Activated CD8-positive, alpha-beta memory T cell treated with anti-CD3 and anti-CD28 coated beads, Interleukin-2, amount 10 ng/mL, durations not matched to agents 7 days and 5 days (primary cell): ENCODE data around the gene NELFE. TPM values are rescaled to one million over a fixed set of nuclear protein-coding genes. Genes with fewer than 3 reads are reported as not detected.
A peak's percentile ranks its signal among the peaks of the same experiment; 100 is the strongest.
"Not testable (repeated sequence)": the region's sequence is repeated elsewhere in the genome, so short reads cannot be mapped to it uniquely, and the experiment has no call there.

ENCODE experiments used
- ATAC-seq: fragments of 150-1000 bp; cut with Tn5 transposase; one replicate; pipeline ENCODE4 v1.10.0; 2021; ENCODE audit warnings: moderate library complexity
- CTCF ChIA-PET: fragments of 350-600 bp; sonication (Branson Sonifier 250); formaldehyde crosslinking; loops from one replicate; lab custom pipeline; 2021; ENCODE audit warnings: antibody characterized with exemption; lab: Charles Lee
- DNase-seq: peaks from one replicate; pipeline ENCODE4 v3.0.0-alpha.2; 2020
- H3K27ac Mint-ChIP-seq: one replicate; pipeline ENCODE4 v1.8.0; 2021; ENCODE audit warnings: mild to moderate bottlenecking, mixed read lengths
- H3K27me3 Mint-ChIP-seq: one replicate; pipeline ENCODE4 v1.8.0; 2021; ENCODE audit warnings: mixed read lengths
- H3K36me3 Mint-ChIP-seq: one replicate; pipeline ENCODE4 v1.8.0; 2021; ENCODE audit warnings: mild to moderate bottlenecking, mixed read lengths
- H3K4me1 Mint-ChIP-seq: one replicate; pipeline ENCODE4 v1.8.0; 2021; ENCODE audit warnings: mixed read lengths
- H3K4me3 Mint-ChIP-seq: one replicate; pipeline ENCODE4 v1.8.0; 2021; ENCODE audit warnings: mild to moderate bottlenecking, moderate library complexity, mixed read lengths
- H3K9me3 Mint-ChIP-seq: one replicate; pipeline ENCODE4 v1.8.0; 2022; ENCODE audit warnings: low read depth, mixed read lengths
- microRNA-seq: library from miRNA; unstranded; fragments of <30 nt; microRNA quantifications from one replicate; pipeline ENCODE4 v1.2.0, GENCODE V29; 2022
- total RNA-seq, 2 experiments: library from RNA; stranded (reverse); gene quantifications; one replicate each; pipeline ENCODE4 v1.2.3, GENCODE V29; 2021

NELFE gene
- total RNA-seq, 2 experiments from 2014 or later = 75.7 to 79.7 TPM

DNA sequence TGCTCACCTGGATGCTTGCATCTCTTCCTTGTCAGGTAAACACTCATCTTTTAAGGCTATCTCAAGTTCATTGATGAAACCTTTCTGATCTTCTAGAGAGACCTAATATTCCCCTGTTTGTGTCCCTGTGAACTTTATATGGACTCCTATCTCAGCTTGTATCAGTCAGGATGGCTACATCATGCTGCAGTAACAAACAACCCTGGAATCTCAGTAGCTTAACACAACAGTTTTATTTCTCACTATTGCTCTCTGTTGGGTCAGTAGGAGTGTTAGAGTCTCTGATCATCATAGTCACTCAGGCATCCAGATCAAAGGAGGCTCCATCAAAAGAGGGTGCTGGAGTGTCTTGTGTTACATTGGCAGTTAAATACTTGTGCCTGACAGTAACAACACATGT is 43.4 kb downstream of the NELFE start:
- H3K4me3 Mint-ChIP-seq = no peak overlapping the region
- H3K4me1 Mint-ChIP-seq = peaks cover 10% of the 10 kb centered on the region
- no peaks in the 10 kb centered on the region for H3K27me3 Mint-ChIP-seq
- H3K36me3 Mint-ChIP-seq = no peaks in the 10 kb centered on the region
- DNase-seq (no peak), ATAC-seq (no peak)
- CTCF ChIA-PET = no interaction called here
- no peaks in the 10 kb centered on the region for H3K9me3 Mint-ChIP-seq
- no peak overlapping the region for H3K27ac Mint-ChIP-seq

- CTCF ChIA-PET = no interaction called here
- Mint-ChIP-seq H3K4me3 (no peak overlapping the region), H3K9me3 (no peaks in the 10 kb centered on the region), H3K36me3 (no peaks in the 10 kb centered on the region), H3K4me1 (peaks cover 25% of the 10 kb centered on the region), H3K27me3 (no peaks in the 10 kb centered on the region), H3K27ac (no peak overlapping the region)
- no peak for DNase-seq
- ATAC-seq = no peak
Measured at GRCh38 chr6:31911826-31912585, 46.8 kb downstream of the NELFE start.

GRCh38 chr6:31909298-31909697 is 49.5 kb downstream of the NELFE start:
- not testable (repeated sequence) for H3K4me3 Mint-ChIP-seq, H3K36me3 Mint-ChIP-seq, DNase-seq, H3K9me3 Mint-ChIP-seq, H3K27ac Mint-ChIP-seq, ATAC-seq, H3K27me3 Mint-ChIP-seq
- CTCF ChIA-PET = interaction anchor here (0.6 to 1.2 kb wide), 3 partner anchors 11 to 43 kb away, joined by 3 read pairs; no protein-coding TSS in a partner anchor
- H3K4me1 Mint-ChIP-seq = peaks cover 25% of the 10 kb centered on the region

GRCh38 chr6:31908791-31909190 is 50.0 kb downstream of the NELFE start:
- ATAC-seq = peak; percentile 56
- CTCF ChIA-PET = interaction anchor here (0.6 to 2.4 kb wide), 5 partner anchors 10 to 239 kb away, joined by 3 to 8 read pairs (median 3); no protein-coding TSS in a partner anchor
- peak overlapping the region; percentile 42 for H3K27ac Mint-ChIP-seq

GRCh38 chr6:31908255-31908654 is 50.5 kb downstream of the NELFE start:
- CTCF ChIA-PET = interaction anchor here (0.6 to 2.4 kb wide), 3 partner anchors 19 to 240 kb away, joined by 3 to 9 read pairs (median 8); no protein-coding TSS in a partner anchor
- not testable (repeated sequence) for DNase-seq, H3K4me3 Mint-ChIP-seq, H3K9me3 Mint-ChIP-seq, H3K36me3 Mint-ChIP-seq, ATAC-seq
- H3K27me3 Mint-ChIP-seq = peaks cover 15% of the 10 kb centered on the region
- peaks cover 25% of the 10 kb centered on the region for H3K4me1 Mint-ChIP-seq
- H3K27ac Mint-ChIP-seq = peak overlapping the region; percentile 42

More at GRCh38 chr6:31908791-31909190, 50.0 kb downstream of the NELFE start:
- no peak overlapping the region for H3K4me3 Mint-ChIP-seq
- peaks cover 12% of the 10 kb centered on the region for H3K27me3 Mint-ChIP-seq
- H3K36me3 Mint-ChIP-seq = no peaks in the 10 kb centered on the region
- no peaks in the 10 kb centered on the region for H3K9me3 Mint-ChIP-seq
- peaks cover 25% of the 10 kb centered on the region for H3K4me1 Mint-ChIP-seq
- DNase-seq = no peak

GRCh38 chr6:31907158-31907813 is 51.5 kb downstream of the NELFE start:
- Mint-ChIP-seq H3K36me3 (no peaks in the 10 kb centered on the region), H3K9me3 (no peaks in the 10 kb centered on the region), H3K27me3 (peaks cover 24% of the 10 kb centered on the region), H3K4me1 (peaks cover 32% of the 10 kb centered on the region), H3K27ac (no peak overlapping the region), H3K4me3 (no peak overlapping the region)
- ATAC-seq (no peak), DNase-seq (no peak)
- CTCF ChIA-PET = interaction anchor here (1.2 to 2.4 kb wide), 3 partner anchors 15 to 45 kb away, joined by 3 to 9 read pairs (median 8); no protein-coding TSS in a partner anchor

DNA sequence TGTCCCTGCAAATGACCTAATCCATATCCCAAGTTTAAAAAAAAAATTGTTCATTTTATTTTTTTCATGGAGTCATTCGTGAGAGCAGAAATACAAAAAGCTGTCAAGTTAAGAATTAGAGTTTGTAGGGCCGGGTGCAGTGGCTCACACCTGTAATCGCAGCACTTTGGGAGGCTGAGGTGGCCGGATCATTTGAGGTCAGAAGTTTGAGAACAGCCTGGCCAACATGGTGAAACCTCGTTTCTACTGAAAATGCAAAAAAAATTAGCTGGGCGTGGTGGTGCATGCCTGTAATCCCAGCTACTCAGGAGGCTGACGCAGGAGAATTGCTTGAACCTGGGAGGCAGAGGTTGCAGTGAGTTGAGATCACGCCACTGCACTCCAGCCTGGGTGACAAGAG is 52.0 kb downstream of the NELFE start:
- not testable (repeated sequence) for H3K4me3 Mint-ChIP-seq, H3K36me3 Mint-ChIP-seq, DNase-seq, H3K9me3 Mint-ChIP-seq, ATAC-seq, H3K27ac Mint-ChIP-seq
- CTCF ChIA-PET = interaction anchor here (1.2 to 2.4 kb wide), 3 partner anchors 15 to 46 kb away, joined by 3 to 9 read pairs (median 8); no protein-coding TSS in a partner anchor
- Mint-ChIP-seq H3K27me3 (peaks cover 24% of the 10 kb centered on the region), H3K4me1 (peaks cover 29% of the 10 kb centered on the region)

DNA sequence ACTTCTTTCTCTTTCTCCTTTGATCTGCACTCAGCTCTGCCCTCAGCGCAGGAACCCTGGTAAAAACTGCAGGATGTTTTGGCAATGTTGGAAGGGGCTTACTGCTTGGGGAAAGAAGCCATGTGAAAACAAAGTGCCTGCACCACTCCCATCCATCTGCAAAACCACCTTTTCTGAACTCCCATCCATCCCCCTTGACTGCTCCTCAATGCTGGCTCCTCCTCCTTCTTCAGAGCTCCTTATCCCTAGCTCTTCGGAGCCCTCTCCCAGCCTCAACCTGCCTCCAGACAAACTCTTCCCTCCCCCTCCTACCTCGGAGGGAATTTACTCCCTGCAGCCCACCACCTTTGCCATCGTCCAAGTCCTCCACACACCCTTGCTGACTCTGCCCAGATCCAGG is 52.6 kb downstream of the NELFE start:
- H3K9me3 Mint-ChIP-seq = no peaks in the 10 kb centered on the region
- no peak for ATAC-seq
- no peak overlapping the region for H3K27ac Mint-ChIP-seq
- no peaks in the 10 kb centered on the region for H3K36me3 Mint-ChIP-seq
- H3K4me1 Mint-ChIP-seq = peaks cover 27% of the 10 kb centered on the region
- no peak for DNase-seq
- no peak overlapping the region for H3K4me3 Mint-ChIP-seq
- peaks cover 24% of the 10 kb centered on the region for H3K27me3 Mint-ChIP-seq
- CTCF ChIA-PET = interaction anchor here (1.1 to 2.4 kb wide), 3 partner anchors 17 to 52 kb away, joined by 3 to 9 read pairs (median 8); no protein-coding TSS in a partner anchor

GRCh38 chr6:31905041-31905440 is 53.7 kb downstream of the NELFE start:
- Mint-ChIP-seq H3K4me3 (no peak overlapping the region), H3K9me3 (no peaks in the 10 kb centered on the region), H3K4me1 (peaks cover 29% of the 10 kb centered on the region), H3K36me3 (no peaks in the 10 kb centered on the region), H3K27me3 (peaks cover 24% of the 10 kb centered on the region), H3K27ac (no peak overlapping the region)
- DNase-seq (no peak), ATAC-seq (no peak)
- CTCF ChIA-PET = interaction anchor here (1.0 to 1.1 kb wide), 3 partner anchors 13 to 53 kb away, joined by 3 read pairs; no protein-coding TSS in a partner anchor

- H3K4me1 Mint-ChIP-seq = peaks cover 34% of the 10 kb centered on the region
Measured at GRCh38 chr6:31903957-31904356, 54.8 kb downstream of the NELFE start.

More at GRCh38 chr6:31903957-31904356, 54.8 kb downstream of the NELFE start:
- CTCF ChIA-PET = interaction anchor here (1.0 kb wide), 1 partner anchor 14 kb away, joined by 3 read pairs; no protein-coding TSS in a partner anchor
- no peak overlapping the region for H3K4me3 Mint-ChIP-seq
- H3K27ac Mint-ChIP-seq = no peak overlapping the region
- peaks cover 1% of the 10 kb centered on the region for H3K36me3 Mint-ChIP-seq
- no peak for DNase-seq
- peaks cover 24% of the 10 kb centered on the region for H3K27me3 Mint-ChIP-seq
- H3K9me3 Mint-ChIP-seq = no peaks in the 10 kb centered on the region
- ATAC-seq = no peak

Small RNAs within 50 kb of the gene (microRNA-seq; reads per million reads assigned to microRNA genes)
- not detected for gene MIR1236

Other genes with a start within 250 kb of the NELFE start
- gene LY6G6D, start 243.6 kb downstream of the NELFE start, total RNA-seq = not detected
- not detected for gene LY6G6C, start 237.2 kb downstream of the NELFE start, total RNA-seq
- gene MPIG6B, start 235.6 kb downstream of the NELFE start, total RNA-seq = under 1 TPM; 0.20 to 0.33 TPM
- 10 to 100 TPM; 13.6 to 23.4 TPM for gene DDAH2, start 229.7 kb downstream of the NELFE start, total RNA-seq
- gene CLIC1, start 222.4 kb downstream of the NELFE start, total RNA-seq = 100 to 1,000 TPM; 544 to 561 TPM
- gene MSH5, start 219.0 kb downstream of the NELFE start, total RNA-seq = 100 to 1,000 TPM in 1 of 2 experiments, 10 to 100 TPM in 1; 75.6 to 109 TPM
- gene SAPCD1, start 196.3 kb downstream of the NELFE start, total RNA-seq = 10 to 100 TPM; 12.8 to 19.2 TPM
- gene VWA7, start 181.6 kb downstream of the NELFE start, total RNA-seq = 1 to 10 TPM; 5.7 to 6.4 TPM
- 100 to 1,000 TPM; 107 to 140 TPM for gene VARS1, start 163.2 kb downstream of the NELFE start, total RNA-seq
- gene LSM2, start 152.0 kb downstream of the NELFE start, total RNA-seq = 100 to 1,000 TPM; 124 to 129 TPM
- 1 to 10 TPM; 2.9 to 3.1 TPM for gene HSPA1L, start 143.7 kb downstream of the NELFE start, total RNA-seq
- 100 to 1,000 TPM; 124 to 137 TPM for gene HSPA1A, start 143.4 kb downstream of the NELFE start, total RNA-seq
- gene HSPA1B, start 131.2 kb downstream of the NELFE start, total RNA-seq = 10 to 100 TPM; 64.6 to 71.6 TPM
- gene NEU1, start 96.2 kb downstream of the NELFE start, total RNA-seq = 10 to 100 TPM; 13.0 to 21.5 TPM
- gene SLC44A4, start 80.0 kb downstream of the NELFE start, total RNA-seq = not detected
- 10 to 100 TPM; 78.7 to 79.0 TPM for gene EHMT2, start 61.3 kb downstream of the NELFE start, total RNA-seq
- gene ZBTB12, start 56.9 kb downstream of the NELFE start, total RNA-seq = 1 to 10 TPM; 1.5 to 3.3 TPM
- gene C2, start 31.3 kb downstream of the NELFE start, total RNA-seq = under 1 TPM; 0.61 to 0.80 TPM
- gene CFB, start 12.9 kb downstream of the NELFE start, total RNA-seq = under 1 TPM in 1 of 2 experiments, not detected in 1; 0.12 TPM
- 10 to 100 TPM; 88.2 to 93.2 TPM for gene SKIC2, start 204 bp upstream of the NELFE start, total RNA-seq
- gene DXO, start 13.2 kb upstream of the NELFE start, total RNA-seq = 10 to 100 TPM; 17.4 to 18.7 TPM
- gene C4A, start 23.1 kb upstream of the NELFE start, total RNA-seq = 1 to 10 TPM; 2.3 to 3.4 TPM
- gene C4B, start 55.8 kb upstream of the NELFE start, total RNA-seq = 1 to 10 TPM; 3.5 to 5.5 TPM
- under 1 TPM in 1 of 2 experiments, not detected in 1; 0.15 TPM for gene CYP21A2, start 79.4 kb upstream of the NELFE start, total RNA-seq
- gene TNXB, start 150.4 kb upstream of the NELFE start, total RNA-seq = 1 to 10 TPM; 3.1 to 5.5 TPM
- gene ATF6B, start 169.3 kb upstream of the NELFE start, total RNA-seq = 100 to 1,000 TPM; 119 to 135 TPM
- 1 to 10 TPM; 7.4 to 7.9 TPM for gene FKBPL, start 171.3 kb upstream of the NELFE start, total RNA-seq
- under 1 TPM; 0.23 to 0.28 TPM for gene PRRT1, start 193.0 kb upstream of the NELFE start, total RNA-seq
- gene PPT2, start 195.2 kb upstream of the NELFE start, total RNA-seq = 10 to 100 TPM; 13.9 to 21.9 TPM
- gene EGFL8, start 205.6 kb upstream of the NELFE start, total RNA-seq = 10 to 100 TPM; 11.4 to 13.1 TPM
- gene AGPAT1, start 217.1 kb upstream of the NELFE start, total RNA-seq = 10 to 100 TPM; 37.5 to 38.6 TPM
- gene RNF5, start 219.4 kb upstream of the NELFE start, total RNA-seq = 10 to 100 TPM; 41.0 to 51.9 TPM
- gene AGER, start 225.3 kb upstream of the NELFE start, total RNA-seq = 10 to 100 TPM; 20.7 to 22.0 TPM
- gene PBX2, start 231.2 kb upstream of the NELFE start, total RNA-seq = 10 to 100 TPM; 60.0 to 61.6 TPM
- 100 to 1,000 TPM; 171 to 196 TPM for gene GPSM3, start 233.7 kb upstream of the NELFE start, total RNA-seq